Measurements from ENCODE around the gene SESN2.
"Not testable (repeated sequence)": the region's sequence is repeated elsewhere in the genome, so short reads cannot be mapped to it uniquely, and the experiment has no call there.

The SESN2 gene

DNA sequence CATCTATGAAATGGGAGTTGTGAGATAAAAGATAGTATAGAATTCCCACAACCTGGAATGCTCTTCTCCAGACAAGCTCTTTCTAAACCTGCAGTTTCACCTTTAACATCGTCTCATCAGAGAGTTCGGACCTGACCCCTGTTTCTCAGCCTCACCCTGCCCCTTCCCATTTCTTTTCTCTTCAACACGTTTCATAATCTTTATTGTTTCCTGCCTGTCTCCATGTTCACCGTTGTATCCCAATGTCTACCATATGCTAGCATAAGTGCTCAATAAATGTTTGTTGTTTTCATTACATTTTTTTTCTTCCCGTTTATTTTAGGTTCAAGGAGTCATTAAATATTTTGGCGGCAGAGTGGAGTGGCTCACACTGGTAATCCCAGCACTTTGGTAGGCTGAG, 32.4 kb downstream of the SESN2 start:
- no peak for DNase-seq

DNA sequence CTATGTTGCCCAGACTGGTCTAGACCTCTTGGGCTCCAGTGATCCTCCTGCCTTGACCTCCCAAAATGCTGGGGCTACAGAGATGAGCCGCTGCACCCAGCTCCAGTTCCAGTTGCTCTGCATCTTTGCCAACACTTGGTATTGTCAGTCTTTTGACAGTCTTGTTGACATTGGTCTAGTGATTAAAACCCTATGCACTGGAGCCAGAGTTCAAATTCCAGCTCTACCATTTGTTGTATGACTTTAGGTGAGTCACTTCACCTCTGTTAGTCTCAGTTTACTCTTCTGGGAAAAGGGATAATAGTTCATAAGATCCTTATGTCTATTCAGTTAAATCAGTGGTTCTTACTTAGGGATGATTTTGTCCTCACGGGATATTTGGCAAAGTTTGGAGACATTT, 36.6 kb downstream of the SESN2 start:
- no peak for DNase-seq

DNA sequence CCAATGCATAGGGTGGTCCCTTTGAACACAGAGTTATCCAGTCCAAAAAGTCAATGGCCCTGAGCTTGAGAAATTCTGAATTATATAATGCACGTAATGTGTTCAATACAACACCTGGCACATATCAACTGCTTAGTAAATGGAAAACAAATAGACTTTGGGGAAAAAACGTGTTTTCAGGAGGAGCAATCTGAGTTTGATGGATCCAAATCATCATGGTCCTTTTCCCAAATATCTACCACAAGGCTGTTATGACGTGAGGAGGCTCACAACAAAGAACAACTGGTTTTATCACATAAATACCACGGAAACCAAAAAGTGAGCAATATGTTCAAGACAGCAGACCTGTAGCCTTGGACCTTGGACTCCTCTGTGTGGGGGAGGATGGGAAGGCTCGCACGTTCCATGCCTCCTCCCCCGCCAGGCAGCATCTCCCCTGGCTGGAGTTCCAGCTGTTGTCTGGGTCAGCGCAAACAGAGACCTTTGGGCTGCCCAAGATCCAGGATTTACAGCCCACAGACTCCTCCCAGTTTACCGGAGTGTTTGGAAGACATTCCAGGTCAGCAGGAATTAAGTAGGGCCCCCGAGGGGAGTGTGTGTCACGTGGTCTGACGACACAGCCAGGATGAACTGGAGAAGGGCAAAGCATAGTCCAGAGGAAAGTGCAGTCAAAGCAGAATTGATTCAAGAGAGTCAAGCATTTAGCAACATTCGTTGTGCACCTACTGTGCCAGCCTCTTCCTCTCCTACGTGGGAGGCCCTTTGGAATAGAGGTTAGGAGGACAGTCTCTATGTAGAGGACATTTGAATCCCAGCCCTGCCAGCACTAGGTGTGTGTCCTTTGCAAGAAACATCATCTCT, 37.3 kb downstream of the SESN2 start:
- DNase-seq: no peak

DNA sequence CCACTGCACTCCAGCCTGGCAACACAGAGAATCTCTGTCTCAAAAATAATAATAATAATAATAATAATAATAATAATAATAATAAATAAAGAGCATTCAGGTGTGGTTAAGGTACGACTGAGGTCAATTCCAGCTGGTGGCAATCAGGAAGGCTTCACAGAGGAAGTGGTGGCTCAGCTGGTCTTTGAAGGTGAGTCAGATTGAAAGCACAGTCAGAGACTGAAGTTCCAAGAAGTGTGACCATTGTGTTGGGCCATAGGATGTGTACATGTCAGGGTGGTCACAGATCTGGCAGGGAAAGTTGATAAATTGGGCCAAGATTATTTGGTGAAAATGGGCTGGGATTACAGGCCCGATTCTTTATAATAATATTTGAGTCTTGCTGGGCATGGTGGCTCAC, 38.5 kb downstream of the SESN2 start:
- DNase-seq: no peak

DNA sequence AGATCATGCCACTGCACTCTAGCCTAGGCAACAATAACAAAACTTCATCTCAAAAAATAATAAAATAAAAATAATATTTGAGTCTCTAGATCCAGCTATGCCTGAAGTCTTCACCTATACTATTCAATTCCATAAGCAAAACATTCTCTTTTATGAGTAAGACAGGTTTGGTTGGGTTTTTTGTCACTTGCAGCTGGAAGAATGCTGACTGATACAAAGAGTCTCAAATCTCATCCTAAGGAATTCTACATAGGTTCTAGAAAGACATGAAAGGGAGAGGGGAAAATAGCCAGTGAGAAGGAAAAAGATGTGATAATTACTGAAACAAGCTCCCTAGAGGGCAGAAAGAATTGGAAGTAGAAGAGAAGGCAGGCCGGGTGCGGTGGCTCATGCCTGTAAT, 39.1 kb downstream of the SESN2 start:
- DNase-seq: no peak

DNA sequence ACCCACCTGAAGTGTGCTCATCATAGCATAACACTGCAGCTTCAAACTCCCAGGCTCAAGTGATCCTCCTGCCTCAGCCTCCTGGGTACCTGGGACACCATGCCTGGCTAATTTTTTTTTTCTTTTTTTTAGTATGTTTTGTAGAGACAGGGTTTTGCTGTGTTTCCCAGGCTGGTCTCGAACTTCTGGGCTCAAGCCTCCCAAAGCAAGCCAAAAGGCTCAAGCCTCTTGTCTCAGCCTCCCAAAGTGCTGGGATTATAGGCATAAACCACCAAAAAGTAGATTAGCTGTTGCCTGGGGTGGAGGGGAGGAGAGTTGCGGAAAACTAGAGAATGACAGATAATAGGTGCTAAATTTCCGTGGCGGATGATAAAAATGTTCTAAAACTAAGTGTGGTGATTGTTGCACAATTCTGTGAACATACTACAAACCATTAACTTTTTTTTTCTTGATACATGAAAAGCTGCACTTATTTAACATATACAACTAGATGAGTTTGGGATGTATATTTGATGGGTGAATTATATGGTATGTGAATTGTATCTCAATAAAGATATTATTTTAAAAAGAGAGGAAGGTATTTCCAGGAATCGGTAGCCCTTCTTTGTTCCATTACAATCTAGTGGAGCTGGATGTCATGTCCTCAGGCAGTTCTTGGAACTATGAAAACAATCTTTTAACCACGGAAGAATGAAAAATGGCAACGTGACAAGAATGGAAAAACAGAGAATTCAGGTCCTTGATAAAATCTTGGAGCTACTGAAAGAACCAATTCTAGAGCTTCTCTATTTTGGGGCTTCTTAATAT, 42.3 kb downstream of the SESN2 start:
- DNase-seq: no peak

DNA sequence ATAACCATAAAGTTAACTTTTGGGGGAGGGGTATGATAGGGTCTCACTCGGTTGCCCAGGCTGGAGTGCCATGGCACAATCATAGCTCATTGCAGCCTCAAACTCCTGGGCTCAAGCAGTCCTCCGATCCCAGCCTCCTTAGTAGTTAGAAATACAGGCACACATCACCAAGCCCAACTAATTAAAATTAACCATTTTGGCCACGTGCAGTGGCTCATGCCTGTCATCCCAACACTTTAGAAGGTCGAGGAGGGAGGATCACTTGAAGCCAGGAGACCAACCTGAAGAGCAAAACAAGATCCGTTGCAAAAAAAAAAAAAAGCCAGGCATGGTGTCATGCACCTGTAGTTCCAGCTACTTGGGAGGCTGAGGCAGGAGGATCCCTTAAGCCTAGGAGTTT, 42.9 kb downstream of the SESN2 start:
- no peak for DNase-seq

DNA sequence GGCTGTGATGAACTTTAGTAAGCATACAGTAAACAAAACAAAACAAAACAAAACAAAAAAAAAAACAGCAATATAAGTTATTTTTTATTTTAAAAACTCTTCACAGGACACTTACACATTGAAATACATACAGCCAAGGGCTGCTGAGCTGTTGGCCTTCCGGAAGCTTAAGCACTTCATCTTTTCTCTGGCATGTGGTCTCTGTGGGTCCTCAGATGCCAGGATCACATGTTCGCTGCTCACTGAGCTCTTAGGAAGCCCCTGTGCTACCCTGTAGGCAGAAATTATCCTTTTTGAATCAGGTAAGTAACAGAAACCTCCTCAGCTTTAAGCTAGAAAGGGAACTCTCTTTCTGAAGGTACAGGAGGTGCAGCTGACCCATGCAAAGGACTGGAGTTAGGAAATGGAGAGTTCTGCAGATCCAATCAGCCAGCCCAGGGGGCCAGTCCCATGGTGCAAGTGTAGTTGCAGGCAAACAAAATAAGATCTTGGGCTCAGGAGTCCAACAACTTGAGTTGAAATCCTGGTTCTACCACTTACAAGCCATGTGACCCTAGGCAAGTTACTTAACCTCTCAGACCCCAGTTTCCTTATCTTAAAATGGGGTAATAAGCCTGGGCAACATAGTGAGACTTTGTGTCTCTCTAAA, 47.1 kb downstream of the SESN2 start:
- no peak for DNase-seq

DNA sequence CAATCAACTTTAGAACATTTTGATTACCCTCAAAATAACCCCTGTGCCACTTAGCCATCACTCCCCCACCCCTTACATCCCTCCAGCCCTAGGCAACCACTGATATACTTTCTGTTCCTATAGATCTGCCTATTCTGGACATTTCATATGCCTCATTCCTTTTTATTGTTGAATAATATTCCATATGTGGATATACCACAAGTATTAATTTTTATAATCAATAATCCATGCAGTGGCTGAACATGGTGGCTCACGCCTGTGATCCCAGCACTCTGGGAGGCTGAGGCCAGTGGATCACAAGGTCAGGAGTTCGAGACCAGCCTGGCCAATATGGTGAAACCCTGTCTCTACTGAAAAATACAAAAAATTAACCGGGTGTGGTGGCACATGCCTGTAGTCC, 49.4 kb downstream of the SESN2 start:
- DNase-seq: no peak

DNA sequence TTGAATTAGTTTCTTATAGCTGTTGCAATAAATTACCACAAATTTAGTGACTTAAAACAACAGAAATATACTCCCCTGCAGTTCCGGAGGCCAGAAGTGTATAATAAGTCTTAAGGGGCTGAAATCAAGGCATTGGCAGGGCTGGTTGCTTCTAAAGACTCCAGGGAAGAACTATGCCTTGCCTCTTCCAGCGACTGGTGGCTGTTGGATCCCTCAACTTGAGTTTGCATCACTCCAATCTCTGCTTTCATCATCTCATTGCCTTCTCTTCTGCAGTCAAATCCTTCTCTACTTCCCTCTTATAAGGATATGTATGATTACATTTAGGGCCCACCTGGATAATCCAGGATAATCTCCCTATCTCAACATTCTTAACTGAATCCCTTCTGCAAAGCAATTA, 50.4 kb downstream of the SESN2 start:
- DNase-seq: no peak

DNA sequence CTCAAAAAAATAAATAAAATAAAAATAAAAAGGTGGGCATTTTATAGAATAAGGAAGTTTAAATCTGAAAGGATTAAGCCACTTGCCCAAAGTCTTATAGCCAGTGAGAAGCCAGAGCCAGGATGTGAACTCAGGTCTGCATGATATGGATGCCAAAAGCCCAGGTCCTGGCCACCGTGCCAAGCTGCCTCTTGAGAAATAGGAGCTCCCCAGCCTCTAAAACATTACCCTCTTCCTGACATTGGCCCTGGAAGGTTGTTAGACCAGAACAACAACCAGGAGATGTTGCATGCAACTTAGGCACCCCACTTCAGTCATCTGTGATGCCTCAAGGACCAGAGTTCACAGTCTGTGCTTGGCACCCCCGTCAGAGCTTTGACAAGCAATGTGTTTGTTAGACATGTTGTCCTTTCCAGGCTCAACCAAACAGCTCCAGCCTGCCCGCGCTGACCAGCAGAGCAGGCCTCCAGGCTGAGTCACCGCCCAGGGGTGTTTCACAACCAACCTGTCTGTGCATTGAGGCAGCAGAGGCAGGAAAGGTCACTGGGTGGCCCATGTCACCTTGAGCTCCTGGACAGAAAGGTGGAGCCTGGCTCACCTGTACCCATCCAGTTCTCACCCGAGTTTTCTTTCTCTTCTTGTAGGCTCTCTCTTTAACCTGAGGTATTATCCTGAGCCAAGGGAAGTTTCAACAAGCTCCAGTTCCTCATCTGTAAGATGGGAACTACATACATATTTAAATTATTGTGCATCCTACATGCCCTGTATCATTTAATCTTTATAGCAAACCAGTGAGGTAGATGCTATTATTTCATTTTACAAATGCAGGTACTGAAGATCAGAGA, 54.6 kb downstream of the SESN2 start:
- no peak for DNase-seq

DNA sequence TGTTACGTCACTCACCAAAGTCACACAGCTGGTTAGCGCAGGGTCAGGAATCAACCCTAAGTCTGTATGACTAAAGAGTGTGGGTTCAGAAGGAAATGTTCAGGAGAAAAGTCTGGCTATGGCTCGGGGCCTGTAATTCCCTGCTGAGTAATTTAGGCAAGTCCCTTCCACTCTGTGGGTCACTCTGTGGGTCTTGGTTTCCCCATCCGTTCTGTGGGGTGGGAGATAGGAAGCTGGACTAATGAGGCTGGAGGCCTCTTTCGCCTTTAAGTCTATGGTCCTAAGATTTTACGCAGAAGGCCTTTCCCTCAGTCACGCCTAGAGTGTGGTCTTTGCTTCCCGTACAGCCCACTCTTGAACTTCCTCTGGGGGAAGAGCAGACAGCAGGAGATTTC, 55.2 kb downstream of the SESN2 start:
- no peak for DNase-seq

DNA sequence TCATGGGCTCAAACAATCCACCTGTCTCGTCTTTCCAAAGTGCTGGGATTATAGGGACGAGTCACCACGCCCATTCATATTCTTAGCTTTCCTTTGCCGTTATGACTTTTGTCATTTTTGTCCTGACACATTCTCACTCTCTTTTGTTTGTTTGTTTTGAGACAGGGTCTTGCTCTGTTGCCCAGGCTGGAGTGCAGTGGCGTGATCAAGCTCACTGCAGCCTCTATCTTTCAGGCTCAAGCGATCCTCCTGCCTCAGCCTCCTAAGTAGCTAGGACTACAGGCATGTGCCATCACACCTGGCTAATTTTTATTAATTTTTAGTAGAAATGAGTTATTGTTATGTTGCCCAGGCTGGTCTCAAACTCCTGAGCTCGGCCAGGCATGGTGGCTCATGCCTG, 57.7 kb downstream of the SESN2 start:
- DNase-seq: no peak

DNA sequence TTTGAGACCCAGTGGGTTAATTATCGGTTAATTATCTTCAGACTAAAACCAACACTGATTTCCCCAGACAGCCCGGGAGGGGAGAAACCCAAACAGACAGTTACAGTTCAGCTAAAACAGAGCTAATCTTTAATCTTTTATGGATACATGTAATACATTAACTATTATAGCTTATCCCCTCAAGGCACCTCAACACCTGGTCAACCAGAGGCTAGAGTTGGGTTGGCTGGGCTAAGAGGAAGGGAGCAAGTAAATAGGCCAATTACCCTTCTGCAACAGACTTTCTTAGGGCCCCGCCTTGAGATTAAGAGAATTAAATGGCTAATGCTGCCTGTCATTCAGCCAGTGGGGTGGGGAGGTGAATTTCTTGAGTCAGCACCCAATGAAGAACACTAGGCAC, 62.9 kb downstream of the SESN2 start:
- DNase-seq: no peak

DNA sequence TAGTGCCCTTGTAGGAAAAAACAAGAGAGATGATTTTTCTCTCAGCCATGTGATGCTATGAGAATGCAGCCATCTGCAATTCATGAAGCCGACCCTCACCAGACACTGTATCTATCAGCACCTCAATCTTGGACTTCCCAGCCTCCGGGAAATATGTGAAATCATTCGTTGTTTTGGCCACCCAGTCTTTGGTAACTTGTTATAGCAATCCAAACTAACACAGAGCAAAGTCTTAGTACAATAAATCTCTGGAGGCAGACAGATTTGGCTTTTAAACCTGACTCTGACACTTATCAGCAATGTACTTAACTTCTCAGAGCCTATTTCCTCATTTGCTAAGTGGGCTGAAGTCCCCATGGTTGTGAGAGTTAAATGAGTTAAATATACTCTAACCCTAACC, 64.4 kb downstream of the SESN2 start:
- no peak for DNase-seq

DNA sequence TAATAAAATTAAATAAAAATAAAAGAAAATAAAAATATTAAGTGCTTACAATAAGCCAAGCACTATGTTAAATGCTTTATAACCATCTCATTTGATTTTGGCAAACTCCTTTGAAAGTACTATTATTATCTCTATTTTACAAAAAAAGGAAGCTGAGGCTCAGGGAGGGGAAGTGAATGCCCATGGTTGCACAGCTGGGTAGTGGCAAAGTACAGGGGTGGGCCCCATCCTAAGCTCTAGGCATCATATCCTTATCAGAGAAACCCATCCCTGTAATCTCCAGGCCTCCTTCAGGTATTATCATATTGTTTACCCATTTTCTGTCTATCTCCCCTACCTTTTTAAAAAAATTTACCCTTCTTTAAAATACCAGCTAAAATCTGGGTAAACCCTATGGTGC, 67.2 kb downstream of the SESN2 start:
- DNase-seq: no peak

DNA sequence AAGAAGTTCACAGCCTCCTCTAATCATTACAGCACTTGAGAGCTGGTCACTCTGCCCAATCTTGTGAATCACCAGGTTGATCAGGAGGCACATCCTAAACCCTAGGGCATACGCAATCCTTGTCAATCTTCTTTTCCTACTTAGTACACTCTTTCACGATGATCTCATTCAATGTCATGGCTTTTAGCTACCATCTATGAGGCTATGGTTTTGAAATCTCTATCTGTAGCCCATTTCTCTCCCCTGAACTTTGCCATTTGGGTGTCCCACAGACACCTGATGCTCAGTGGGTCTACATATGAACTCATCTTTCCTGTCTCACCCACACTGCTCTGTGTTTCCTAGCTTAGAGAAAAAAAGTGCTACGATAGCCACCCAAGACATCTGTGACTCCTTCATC, 67.7 kb downstream of the SESN2 start:
- no peak for DNase-seq

DNA sequence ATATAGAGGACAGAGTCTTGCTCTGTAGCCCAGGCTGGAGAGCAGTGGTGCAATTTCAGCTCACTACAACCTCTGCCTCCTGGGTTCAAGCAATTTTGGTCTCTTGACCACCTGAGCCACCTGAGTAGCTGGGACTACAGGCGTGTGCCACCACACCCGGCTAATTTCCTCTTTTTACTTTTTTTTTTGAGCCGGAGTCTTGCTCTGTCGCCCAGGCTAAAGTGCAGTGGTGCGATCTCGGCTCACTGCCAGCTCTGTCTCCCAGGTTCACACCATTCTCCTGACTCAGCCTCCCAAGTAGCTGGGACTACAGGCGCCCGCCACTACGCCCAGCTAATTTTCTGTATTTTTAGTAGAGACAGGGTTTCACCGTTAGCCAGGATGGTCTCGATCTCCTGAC, 68.1 kb downstream of the SESN2 start:
- DNase-seq: not testable (repeated sequence)

DNA sequence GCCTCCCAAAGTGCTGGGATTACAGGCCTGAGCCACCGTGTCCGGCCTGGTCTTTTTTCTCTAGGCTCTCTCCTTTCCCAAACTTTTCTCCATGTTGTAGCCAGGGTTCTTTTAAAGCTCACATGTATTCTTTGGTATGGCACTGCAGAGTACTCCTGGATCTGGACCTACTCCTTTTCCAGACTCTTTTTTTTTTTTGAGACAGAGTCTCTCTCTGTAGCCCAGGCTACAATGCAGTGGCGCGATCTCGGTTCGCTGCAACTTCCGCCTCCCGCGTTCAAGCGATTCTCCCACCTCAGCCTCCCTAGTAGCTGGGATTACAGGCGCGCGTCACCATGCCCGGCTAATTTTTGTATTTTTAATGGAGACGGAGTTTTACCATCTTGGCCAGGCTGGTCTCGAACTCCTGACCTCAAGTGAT, 68.9 kb downstream of the SESN2 start:
- no peak for DNase-seq

DNA sequence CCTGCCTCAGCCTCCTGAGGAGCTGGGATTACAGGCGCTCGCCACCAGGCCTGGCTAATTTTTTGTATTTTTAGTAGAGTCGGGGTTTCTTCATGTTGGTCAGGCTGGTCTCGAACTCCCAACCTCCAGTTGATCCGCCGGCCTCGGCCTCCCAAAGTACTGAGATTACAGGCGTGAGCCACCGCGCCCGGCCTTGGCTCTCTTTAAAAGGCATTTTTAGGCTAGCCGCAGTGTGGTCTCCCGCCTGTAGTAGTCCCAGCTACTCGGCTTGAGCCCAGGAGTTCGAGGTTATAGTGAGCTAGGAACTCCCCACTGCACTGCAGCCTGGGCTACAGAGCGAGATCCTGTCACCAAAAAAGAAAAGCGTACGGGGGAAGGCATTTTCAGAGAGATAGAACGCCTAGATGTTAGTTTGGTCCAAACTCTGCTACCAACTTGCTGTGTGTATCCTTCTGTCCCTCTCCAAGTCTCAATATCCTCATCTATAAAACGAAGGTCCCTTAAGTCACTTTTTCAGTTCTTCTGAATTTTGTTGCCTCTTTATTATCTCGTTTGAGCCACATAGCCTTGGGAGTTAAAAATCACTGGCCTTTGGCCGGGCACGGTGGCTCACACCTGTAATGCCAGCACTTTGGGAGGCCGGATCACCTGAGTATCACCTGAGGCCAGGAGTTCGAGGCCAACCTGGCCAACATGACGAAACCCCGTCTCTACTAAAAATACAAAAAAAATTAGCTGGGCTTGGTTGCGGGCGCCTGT, 70.3 kb downstream of the SESN2 start:
- DNase-seq: no peak

Measured in activated gamma-delta T cell (primary cell).